Renal cortical epithelial cell (primary cell): Measurements from ENCODE around the gene STUB1. TPM values are rescaled to one million over a fixed set of nuclear protein-coding genes. Genes with fewer than 3 reads are reported as not detected.
A peak's percentile ranks its signal among the peaks of the same experiment; 100 is the strongest.

Experiments
- DNase-seq: peaks from one replicate; pipeline ENCODE4 v3.0.0-alpha.2; 2011; ENCODE audit warnings: low read depth
- total RNA-seq: library from RNA; depleted of rRNA; stranded (reverse); fragments of >200 nt; gene quantifications from 2 replicates; pipeline ENCODE4 v1.2.3, GENCODE V29; 2014

STUB1 gene
- total RNA-seq, 1 donor from 2014 or later: 78.5 TPM

- no peak for DNase-seq
These were observed 44.2 kb downstream of the STUB1 start for GRCh38 chr16:724188-725040.

DNA sequence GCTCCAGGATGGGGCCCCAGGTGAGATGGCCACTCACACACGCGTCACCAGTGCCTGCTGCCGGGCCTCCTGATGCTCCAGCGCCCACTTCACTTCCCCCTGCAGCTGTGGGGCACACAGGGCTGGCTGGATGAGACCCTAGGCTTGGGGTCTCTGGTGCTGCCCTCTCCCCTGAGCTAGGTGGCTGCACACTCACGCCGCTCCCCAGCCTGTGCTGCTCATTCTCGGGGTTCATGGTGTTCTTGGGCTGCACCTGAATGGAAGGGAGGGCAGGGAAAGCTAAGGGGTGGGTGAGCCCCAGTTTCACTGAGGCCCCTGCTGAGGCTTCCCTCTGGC is 44.8 kb downstream of the STUB1 start:
- no peak for DNase-seq

- DNase-seq: no peak
These were observed 45.4 kb downstream of the STUB1 start for GRCh38 chr16:725463-726187.

- no peak for DNase-seq
These were observed 45.9 kb downstream of the STUB1 start for GRCh38 chr16:726188-726437.

DNA sequence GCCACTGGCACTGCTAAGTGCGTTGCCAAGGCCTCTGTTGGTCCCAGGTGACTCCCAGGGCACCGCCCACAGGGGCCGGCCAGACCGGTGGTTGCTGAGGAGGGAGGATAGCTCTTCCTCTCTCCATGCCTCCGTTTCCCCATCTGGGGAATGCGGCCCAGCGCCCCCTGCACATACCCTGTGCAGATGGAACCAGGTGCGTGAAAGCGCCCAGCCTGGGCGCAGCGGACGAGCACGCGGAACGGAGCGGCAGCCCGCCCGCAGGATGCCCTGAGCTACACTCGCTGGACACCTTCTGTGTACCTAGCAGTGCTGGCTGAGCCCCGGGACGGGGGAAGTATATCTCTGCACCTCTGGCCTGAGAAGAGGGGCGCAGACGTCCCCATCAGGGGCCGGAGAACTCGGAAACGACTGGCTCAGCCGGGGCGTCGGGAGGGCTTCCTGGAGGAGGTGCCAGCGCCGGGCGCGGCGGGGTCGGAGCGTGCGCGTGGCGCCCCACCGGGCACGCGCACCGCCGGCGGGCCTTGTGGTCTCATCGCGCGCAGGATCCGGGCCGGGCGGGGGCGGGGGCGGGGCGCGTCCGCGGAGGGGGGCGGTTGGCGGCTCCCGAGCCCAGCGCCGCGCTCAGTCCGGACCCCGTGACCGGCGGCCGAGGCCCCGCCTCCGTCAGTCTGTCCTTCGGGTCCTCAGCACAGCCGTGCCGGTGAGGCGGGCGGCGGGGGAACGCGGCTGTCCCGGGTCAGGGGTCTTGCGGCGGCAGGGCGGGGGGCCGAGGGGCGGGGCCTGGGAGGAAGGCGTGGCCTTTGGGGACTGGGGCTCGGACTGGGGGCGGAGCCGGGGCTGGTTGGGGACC is 46.5 kb downstream of the STUB1 start, which contains the start of the genes CCDC78 and HAGHL:
CCDC78 (minus strand) TSS at position 6 of the 853 bp plus-strand sequence. CDS start 76 bp downstream, outside the sequence.
HAGHL (plus strand) TSS at position 669 of the 853 bp plus-strand sequence. CDS start 404 bp downstream, outside the sequence.
- no peak for DNase-seq

- no peak for DNase-seq
These were observed 47.2 kb downstream of the STUB1 start for GRCh38 chr16:727291-727977.

- peak; percentile 40 for DNase-seq
These were observed 48.1 kb downstream of the STUB1 start for GRCh38 chr16:728131-728889.

- no peak for DNase-seq
These were observed 48.9 kb downstream of the STUB1 start for GRCh38 chr16:728890-729744.

DNA sequence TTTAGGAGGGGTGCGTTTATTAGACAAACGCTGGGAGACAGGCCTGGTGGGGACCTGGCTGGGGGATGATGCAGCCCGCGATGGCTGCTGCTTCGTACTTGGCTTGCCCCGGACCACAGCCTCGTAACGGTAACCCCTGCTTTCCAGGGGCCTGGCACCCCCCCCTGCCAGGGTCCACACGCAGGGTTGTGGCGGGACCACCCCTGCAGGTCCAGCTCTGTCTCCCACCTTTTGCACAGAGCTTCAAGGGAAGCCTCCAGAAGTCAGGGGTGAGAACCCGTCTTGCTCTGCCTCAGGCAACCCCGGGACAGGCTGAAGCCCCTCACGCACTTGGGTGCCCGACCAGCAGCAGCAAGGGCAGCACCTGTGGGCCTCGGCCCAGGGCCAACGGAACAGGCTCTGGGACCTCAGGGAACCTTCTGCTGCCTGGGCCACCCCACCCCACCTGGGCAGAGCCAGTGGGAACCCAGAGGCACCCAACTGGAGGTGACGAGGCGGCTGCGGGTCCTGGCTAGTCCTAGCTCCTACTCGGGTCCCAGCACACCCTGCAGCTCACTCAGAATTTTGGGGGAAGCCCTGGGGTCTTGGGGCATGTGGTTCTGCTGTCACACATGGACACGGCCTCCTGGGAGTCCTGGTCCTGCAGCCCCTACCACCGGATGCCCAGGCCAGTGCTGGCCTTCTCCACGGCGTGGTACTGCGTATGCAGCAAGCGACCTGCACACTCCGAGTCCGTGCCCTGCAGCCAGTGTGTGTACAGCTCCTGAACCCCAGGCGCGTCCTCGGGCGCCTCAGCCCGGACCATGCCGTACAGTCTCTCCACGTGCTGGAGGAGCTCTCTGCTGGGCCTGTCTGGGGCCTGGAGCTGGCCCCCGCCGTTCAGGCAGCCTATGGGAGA is 49.8 kb downstream of the STUB1 start:
- DNase-seq: no peak

GRCh38 chr16:730666-731509 is 50.7 kb downstream of the STUB1 start:
- DNase-seq: no peak

DNA sequence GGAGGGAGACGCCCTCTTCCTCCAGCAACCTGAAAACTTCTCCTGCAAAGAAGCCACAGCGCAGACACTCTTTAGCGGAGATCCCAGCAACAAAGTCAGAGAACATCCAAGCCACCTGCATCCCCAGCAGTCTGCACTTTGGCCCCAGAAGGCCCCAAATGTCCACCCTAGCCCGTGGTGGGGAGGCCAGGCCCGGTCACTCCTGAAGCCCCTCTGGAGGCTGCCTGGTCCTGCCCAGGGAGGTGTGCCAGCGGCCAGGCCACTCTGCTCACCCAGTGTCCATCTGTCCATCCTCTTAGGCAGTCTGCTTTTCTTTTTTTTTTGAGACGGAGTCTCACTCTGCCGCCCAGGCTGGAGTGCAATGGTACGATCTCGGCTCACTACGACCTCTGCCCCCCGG is 52.1 kb downstream of the STUB1 start:
- DNase-seq: no peak

Other genes starting within 250 kb of the STUB1 start
- 41.7 and 82.0 TPM in 2 replicates for gene CAPN15, start 152.7 kb upstream of the STUB1 start, total RNA-seq
- gene PRR35, start 120.0 kb upstream of the STUB1 start, total RNA-seq: 0.05 TPM in 1 of 2 replicates, not detected in the other
- gene NHLRC4, start 113.4 kb upstream of the STUB1 start, total RNA-seq: 0.85 TPM in 1 of 2 replicates, not detected in the other
- 30.9 and 68.5 TPM in 2 replicates for gene PIGQ, start 110.4 kb upstream of the STUB1 start, total RNA-seq
- 8.0 and 12.1 TPM in 2 replicates for gene RAB40C, start 90.3 kb upstream of the STUB1 start, total RNA-seq
- 0.35 TPM in 1 of 2 replicates, not detected in the other for gene WFIKKN1, start 49.4 kb upstream of the STUB1 start, total RNA-seq
- gene METTL26, start 44.1 kb upstream of the STUB1 start, total RNA-seq: 54.4 and 93.1 TPM in 2 replicates
- gene MCRIP2, start 38.6 kb upstream of the STUB1 start, total RNA-seq: 17.6 and 26.4 TPM in 2 replicates
- gene WDR90, start 31.0 kb upstream of the STUB1 start, total RNA-seq: 6.9 and 18.5 TPM in 2 replicates
- 31.1 and 43.6 TPM in 2 replicates for gene RHOT2, start 12.3 kb upstream of the STUB1 start, total RNA-seq
- gene RHBDL1, start 4.7 kb upstream of the STUB1 start, total RNA-seq: 0.94 and 1.6 TPM in 2 replicates
- gene JMJD8, start 3.9 kb downstream of the STUB1 start, total RNA-seq: 33.5 and 52.3 TPM in 2 replicates
- gene WDR24, start 10.0 kb downstream of the STUB1 start, total RNA-seq: 1.4 and 7.9 TPM in 2 replicates
- gene FBXL16, start 25.4 kb downstream of the STUB1 start, total RNA-seq: 0.40 TPM in 1 of 2 replicates, not detected in the other
- gene METRN, start 34.7 kb downstream of the STUB1 start, total RNA-seq: 65.8 and 74.7 TPM in 2 replicates
- gene ANTKMT, start 40.7 kb downstream of the STUB1 start, total RNA-seq: 23.1 and 73.8 TPM in 2 replicates
- 0.69 and 0.70 TPM in 2 replicates for gene CCDC78, start 46.0 kb downstream of the STUB1 start, total RNA-seq
- 10.5 and 24.1 TPM in 2 replicates for gene HAGHL, start 46.7 kb downstream of the STUB1 start, total RNA-seq
- gene CIAO3, start 60.6 kb downstream of the STUB1 start, total RNA-seq: 21.7 and 28.5 TPM in 2 replicates
- 1.3 and 13.5 TPM in 2 replicates for gene MSLN, start 80.3 kb downstream of the STUB1 start, total RNA-seq
- gene RPUSD1, start 108.0 kb downstream of the STUB1 start, total RNA-seq: 22.3 and 35.3 TPM in 2 replicates
- 4.2 and 11.3 TPM in 2 replicates for gene CHTF18, start 108.2 kb downstream of the STUB1 start, total RNA-seq
- not detected in 2 replicates for gene GNG13, start 120.3 kb downstream of the STUB1 start, total RNA-seq